NCI-H1105 treated with DMSO at 0.1 percent for 48 hours (cell line): ENCODE results near the gene SAE1.

Experiments used
- DNase-seq: peaks from one replicate; lab custom pipeline; 2025; lab: John Stamatoyannopoulos, UW

Gene SAE1

DNA sequence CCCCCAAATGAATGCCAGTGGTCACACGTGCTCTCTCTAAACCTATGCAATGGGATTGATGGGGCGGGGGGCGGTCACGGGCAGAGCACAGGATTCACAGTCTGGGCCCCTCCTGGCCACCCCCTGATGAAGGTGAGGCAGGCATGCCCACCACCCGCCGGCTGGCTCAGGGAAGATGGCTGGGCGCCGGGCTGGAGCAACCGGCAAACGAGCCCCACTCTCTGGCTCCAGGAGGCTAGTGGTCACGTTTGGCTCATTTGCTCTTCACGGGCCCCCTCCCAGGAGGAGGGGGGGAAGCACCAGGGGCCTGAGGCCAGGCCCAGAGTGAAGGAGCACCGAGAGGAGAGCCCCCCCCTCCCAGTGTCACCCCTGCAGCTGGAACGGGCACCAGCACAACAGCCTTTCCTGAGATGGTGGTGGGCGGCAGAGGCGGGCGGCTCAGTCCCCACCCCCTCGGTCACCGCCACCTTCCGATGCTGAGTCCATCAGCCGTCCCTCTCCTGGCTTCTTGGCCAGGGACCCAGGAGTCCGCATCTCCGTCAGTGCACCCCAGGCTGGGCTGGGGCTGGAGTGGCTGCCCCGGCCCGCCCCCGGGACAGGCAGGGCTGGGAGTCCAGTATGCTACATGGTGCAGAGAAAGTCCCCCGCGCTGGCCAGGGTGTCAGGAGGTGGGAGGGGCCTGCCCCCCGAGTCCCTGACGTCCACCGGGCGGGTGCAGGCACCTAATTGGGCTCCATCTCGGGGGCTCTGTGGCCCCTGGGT lies 90.6 kb downstream of the SAE1 start:
- no peak for DNase-seq

DNA sequence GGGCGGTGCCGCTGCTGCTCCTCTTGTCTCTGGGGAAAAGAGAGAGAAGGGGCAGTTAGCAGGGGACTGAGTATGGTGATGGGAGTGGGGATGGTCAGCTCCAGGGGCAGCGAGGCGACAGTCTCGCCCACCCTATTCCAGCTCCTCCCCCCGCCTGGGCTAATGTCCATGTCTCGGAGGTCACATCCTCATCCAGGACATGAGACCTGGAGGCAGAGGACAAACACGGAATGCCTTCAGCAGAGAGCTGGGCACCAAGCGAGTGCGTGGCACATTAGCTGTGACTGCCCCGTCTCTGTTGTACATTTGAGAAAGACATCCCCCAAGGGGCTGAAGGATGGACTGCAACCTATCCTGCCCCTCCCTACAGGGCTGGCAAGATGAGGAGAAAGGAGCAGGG lies 91.3 kb downstream of the SAE1 start:
- no peak for DNase-seq

DNA sequence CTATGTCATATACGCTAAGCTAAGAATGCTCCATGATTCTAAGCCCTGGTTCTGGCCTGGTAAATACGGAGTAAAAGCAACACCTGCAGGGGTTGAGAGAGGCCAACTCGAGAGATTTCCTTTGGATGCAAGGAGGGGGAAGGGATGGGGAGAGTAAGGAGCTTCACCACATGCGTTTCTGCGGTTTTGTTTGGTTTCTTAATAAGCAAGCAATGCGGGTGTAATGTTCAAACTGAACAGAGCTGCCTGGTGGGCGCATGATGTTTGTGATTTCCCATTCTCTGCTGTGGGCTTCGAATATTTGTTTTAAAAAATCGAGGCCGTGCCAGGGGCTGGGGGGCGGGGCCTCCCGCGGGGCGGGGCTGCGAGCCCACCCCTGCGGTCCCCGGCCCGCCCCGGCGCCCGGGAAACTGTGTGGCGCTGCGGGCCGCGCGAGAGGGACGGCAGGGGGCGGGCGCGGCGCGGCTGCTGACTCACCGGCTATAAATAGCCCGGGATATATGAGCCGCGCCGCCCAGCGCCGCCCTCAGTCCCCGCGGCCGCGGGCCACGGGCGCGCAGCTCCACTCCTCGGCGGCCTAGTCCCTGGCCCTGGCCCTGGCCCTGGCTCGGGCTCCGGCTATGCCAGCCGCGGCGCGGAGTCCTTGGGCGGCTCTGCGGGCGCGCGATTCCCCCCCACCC lies 95.3 kb downstream of the SAE1 start:
- peak; percentile 85 for DNase-seq

DNA sequence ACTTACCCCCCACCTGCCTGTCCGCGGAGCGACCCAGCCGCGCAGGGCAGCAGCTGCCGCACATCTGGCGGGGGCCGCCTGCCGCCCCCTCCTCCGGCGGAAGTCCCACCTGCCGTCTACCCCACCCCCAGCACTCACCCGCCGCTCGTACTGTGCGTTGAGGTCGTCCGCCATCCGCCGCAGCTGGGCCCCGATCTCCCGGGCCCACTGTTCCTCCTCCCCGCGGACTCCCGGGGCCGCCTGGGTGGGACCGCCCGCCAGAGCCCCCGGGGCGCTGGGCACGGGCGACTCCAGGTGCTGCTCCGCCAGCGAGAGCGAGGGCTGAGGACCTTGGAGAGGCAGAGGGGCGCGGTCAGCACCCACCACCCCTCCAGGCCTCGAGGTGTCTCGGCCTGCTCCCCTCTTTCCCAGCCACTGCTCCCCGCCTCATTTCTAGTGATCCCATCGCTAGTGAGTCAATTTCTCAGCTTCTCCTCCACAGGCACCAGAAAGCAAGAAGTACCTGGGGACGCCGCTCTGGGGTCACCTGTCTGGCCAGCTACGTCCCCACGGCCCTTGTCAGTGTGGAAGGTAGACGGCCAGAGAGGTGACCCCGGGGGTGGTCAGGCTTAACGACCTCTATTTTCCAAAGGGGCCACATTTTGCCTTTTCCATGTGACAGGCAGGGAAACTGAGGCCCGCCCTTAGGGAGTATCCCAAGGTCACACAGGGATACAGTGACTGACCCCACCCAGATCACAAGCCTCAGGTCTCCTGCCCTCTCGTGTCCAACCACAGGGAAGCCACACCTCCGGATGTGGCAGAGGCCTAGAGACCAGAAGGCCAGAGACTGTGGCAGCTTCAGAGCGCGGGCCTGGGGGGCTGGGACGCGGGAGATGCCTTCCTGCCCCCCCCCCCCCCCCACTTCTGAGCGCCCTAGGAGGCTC lies 96.1 kb downstream of the SAE1 start:
- DNase-seq = no peak

- peak; percentile 32 for DNase-seq
These were observed 96.9 kb downstream of the SAE1 start for GRCh38 chr19:47227352-47228167.

GRCh38 chr19:47228168-47228936 lies 97.7 kb downstream of the SAE1 start:
- peak; percentile 22 for DNase-seq

- no peak for DNase-seq
These were observed 98.5 kb downstream of the SAE1 start for GRCh38 chr19:47228937-47229675.

GRCh38 chr19:47229676-47230053 lies 99.0 kb downstream of the SAE1 start:
- no peak for DNase-seq

- DNase-seq = no peak
These were observed 99.7 kb downstream of the SAE1 start for GRCh38 chr19:47230054-47230920.

- no peak for DNase-seq
These were observed 100.2 kb downstream of the SAE1 start, which contains the start of gene BBC3 for GRCh38 chr19:47230921-47231214. Gene BBC3 (minus strand): TSS chr19:47231199. CDS start chr19:47228431, 2,768 bp downstream.

DNA sequence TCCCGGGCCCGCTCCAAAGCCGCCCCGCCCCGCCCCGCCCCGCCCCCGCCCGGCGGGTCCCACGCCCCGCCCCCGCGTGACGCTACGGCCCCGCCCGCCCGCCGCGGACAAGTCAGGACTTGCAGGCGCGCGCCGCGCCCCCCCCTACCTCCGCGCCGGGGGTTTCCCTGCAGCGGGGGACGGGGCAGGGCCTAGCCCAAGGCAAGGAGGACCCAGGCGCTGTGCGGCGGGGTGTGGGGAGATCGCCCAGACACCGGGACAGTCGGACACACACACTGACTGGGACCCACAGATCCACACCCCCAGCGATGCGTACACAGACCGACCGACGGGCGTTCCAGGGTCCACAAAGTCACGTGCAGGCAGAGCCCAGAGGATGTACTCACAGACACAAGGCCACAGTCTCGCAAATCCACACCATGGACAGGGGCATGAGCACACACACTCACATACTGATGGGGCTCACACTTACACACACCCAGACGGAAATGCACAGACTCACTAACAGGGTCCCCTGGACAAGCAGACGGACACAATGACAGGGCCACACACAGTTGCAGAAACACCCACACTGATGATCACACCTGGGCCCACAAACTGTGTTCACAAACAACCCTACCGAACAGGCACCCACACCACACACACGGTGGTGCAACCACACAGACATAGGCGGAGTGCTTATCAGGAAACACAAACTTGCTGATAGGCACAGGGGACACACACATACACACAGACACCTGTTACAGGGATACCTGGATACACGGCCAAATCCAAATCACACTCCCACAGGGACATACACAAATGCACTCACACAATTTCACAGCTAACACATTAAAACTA lies 100.8 kb downstream of the SAE1 start:
- no peak for DNase-seq

- DNase-seq = peak; percentile 58
These were observed 102.0 kb downstream of the SAE1 start for GRCh38 chr19:47232422-47233211.

DNA sequence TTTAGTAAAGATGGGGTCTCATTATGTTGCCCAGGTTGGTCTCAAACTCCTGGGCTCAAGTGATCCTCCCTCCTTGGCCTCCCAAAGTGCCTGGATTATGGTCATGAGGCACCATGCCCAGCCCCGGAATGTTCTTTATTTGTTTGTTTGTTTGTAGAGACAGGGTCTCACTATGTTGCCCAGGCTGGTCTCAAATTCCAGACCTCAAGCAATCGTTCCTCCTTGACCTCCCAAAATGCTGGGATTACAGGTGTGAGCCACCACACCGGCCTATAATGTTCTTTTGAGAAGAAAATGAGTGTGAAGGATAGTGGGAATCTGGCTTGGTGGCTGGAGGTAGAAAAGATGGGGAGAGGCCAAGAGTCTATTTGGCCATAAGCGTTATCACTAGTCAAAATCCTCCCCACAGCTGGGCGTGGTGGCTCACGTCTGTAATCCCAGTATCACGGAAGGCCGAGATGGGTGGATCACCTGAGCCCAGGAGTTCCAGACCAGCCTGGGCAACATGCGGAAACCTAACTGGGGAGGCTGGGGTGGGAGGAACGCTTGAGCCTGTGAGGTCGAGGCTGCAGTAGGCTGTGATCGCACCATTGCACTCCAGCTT lies 105.5 kb downstream of the SAE1 start:
- DNase-seq = no peak

- no peak for DNase-seq
These were observed 108.5 kb downstream of the SAE1 start for GRCh38 chr19:47239152-47239551.

- peak; percentile 87 for DNase-seq
These were observed 109.1 kb downstream of the SAE1 start for GRCh38 chr19:47239610-47240296.

DNA sequence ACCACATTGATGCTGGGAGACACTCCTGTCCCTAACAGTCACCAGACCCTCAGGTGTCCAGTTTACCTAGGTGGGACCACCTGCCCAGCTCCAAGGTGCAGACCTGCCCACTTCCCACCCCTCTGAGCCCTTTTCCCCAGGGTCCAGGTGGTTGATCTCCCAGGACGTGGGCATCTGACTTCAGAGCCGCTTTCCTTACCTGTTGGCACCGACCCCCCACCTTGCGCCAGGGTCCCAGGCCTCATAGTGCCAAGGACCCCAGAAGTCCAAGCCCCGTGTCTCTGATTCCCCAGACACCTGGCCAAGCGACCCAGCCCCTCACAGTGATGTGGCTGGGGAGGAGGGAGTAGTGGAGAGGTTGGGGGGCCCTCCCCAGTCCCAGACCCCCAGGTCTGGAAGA lies 109.9 kb downstream of the SAE1 start:
- no peak for DNase-seq
